Gastrocnemius medialis (tissue), 4 donors: ENCODE data around the gene CD2AP. TPM values are rescaled to one million over a fixed set of nuclear protein-coding genes. Genes with fewer than 3 reads are reported as not detected.
"Not testable (repeated sequence)": the region's sequence is repeated elsewhere in the genome, so short reads cannot be mapped to it uniquely, and the experiment has no call there.

Experiments
- ATAC-seq, 2 donors: fragments of 150-250 bp; one replicate each; pipeline ENCODE4 v1.9.1; 2016
- DNase-seq, 2 donors: peaks; one replicate each; pipeline ENCODE4 v3.0.0-alpha.2; 2019
- H3K27ac ChIP-seq, 4 donors: fragments of 200-600 bp; sonication (generic); 1 replicate in 1 of 4; 2 replicates in 3 of 4; pipeline ENCODE4 v1.5.1; 2016 to 2018; ENCODE audit warnings: mild to moderate bottlenecking in 2 of 4, moderate library complexity in 1 of 4
- H3K27me3 ChIP-seq, 3 donors: fragments of 200-600 bp; sonication (generic) in 2 of 3; 1 replicate in 1 of 3; 2 replicates in 2 of 3; pipeline versions ENCODE4 v1.5.1 to v1.6.0; 2016 to 2019; ENCODE audit warnings: mild to moderate bottlenecking in 1 of 3, moderate library complexity in 1 of 3
- H3K36me3 ChIP-seq, 2 donors: fragments of 200-600 bp; sonication (generic) in 1 of 2; one replicate each; pipeline ENCODE4 v1.5.1; 2017 to 2018
- H3K4me1 ChIP-seq, 2 donors: fragments of 200-600 bp; sonication (generic) in 1 of 2; one replicate each; pipeline ENCODE4 v1.5.1; 2016 to 2017; ENCODE audit warnings: mild to moderate bottlenecking in 2 of 2
- H3K4me3 ChIP-seq, 4 donors: fragments of 200-600 bp; sonication (generic) in 3 of 4; 1 replicate in 1 of 4; 2 replicates in 3 of 4; pipeline ENCODE4 v1.5.1; 2016 to 2019; ENCODE audit warnings: mild to moderate bottlenecking in 2 of 4
- H3K9me3 ChIP-seq, 3 donors: fragments of 200-600 bp; sonication (generic) in 2 of 3; 1 replicate in 1 of 3; 2 replicates in 2 of 3; pipeline ENCODE4 v1.5.1; 2016 to 2019
- CTCF ChIP-seq, 5 experiments: fragments of 450-650 bp in 3 of 5; fragments of 200-600 bp in 2 of 5; sonication (generic) in 2 of 5; IDR thresholded peaks in 4 of 5; conservative IDR thresholded peaks in 1 of 5; 1 replicate in 4 of 5; 2 replicates in 1 of 5; pipeline ENCODE4 v1.5.1; 2016 to 2019; ENCODE audit warnings: antibody characterized with exemption in 5 of 5, mild to moderate bottlenecking in 3 of 5, moderate library complexity in 3 of 5
- POLR2A ChIP-seq, 2 donors: fragments of 450-650 bp; IDR thresholded peaks; one replicate each; pipeline ENCODE4 v1.6.1; 2017; ENCODE audit warnings: antibody characterized with exemption in 2 of 2, mild to moderate bottlenecking in 2 of 2, moderate library complexity in 2 of 2
- in situ Hi-C, 4 donors: fragments of 200-750 bp; cut with MboI; loops; one replicate each; pipeline versions ENCODE4 v1.15.0 to v1.8.0; 2017; ENCODE audit warnings: low sequenced_read_pairs in 4 of 4
- intact Hi-C: fragments of 100-400 bp; cut with DNase I; formaldehyde crosslinking; loops from one replicate; pipeline ENCODE4 v1.15.1; 2023; ENCODE audit warnings: low total_unique reads
- total RNA-seq, 4 donors: library from RNA; depleted of rRNA; stranded (reverse); fragments of >200 nt; gene quantifications; one replicate each; pipeline versions ENCODE4 v1.1.0 to v1.2.3, GENCODE V29; 2016

Gene CD2AP
- total RNA-seq, 4 donors from 2014 or later: 6.9 to 14.1 (median 8.6) TPM

- TF ChIP-seq CTCF (IDR thresholded peaks at IDR 0.05 in 4 of 5, conservative IDR thresholded peaks at IDR 0.05 in 1 of 5) (no peak), POLR2A (IDR thresholded peaks at IDR 0.05) (no peak)
- intact Hi-C loops (no loop called here), in situ Hi-C loops (no loop called here)
- no peaks in the 10 kb centered on the region for H3K36me3 ChIP-seq
- H3K27me3 ChIP-seq: no peaks in the 10 kb centered on the region
- no peaks in the 10 kb centered on the region for H3K9me3 ChIP-seq
- no peak for DNase-seq
- H3K4me1 ChIP-seq: no peaks in the 10 kb centered on the region
- no peak overlapping the region for H3K4me3 ChIP-seq
- ATAC-seq: peak; percentile 55 to 81
- H3K27ac ChIP-seq: peak overlapping the region in 3 of 4 donors; percentile 39 to 63 (median 59)
Observed at GRCh38 chr6:47440719-47441118, 36.9 kb upstream of the CD2AP start.

GRCh38 chr6:47444964-47445363, 32.6 kb upstream of the CD2AP start:
- H3K9me3 ChIP-seq, H3K4me3 ChIP-seq, ATAC-seq, in situ Hi-C loops, DNase-seq, H3K4me1 ChIP-seq, H3K27me3 ChIP-seq, H3K27ac ChIP-seq, intact Hi-C loops, H3K36me3 ChIP-seq: not testable (repeated sequence)

GRCh38 chr6:47446669-47447330, 30.8 kb upstream of the CD2AP start:
- intact Hi-C loops (no loop called here), in situ Hi-C loops (no loop called here)
- TF ChIP-seq POLR2A (IDR thresholded peaks at IDR 0.05) (no peak), CTCF (IDR thresholded peaks at IDR 0.05 in 4 of 5, conservative IDR thresholded peaks at IDR 0.05 in 1 of 5) (no peak)
- Histone ChIP-seq H3K27ac (no peak overlapping the region), H3K27me3 (no peaks in the 10 kb centered on the region), H3K9me3 (no peaks in the 10 kb centered on the region), H3K4me1 (no peaks in the 10 kb centered on the region), H3K36me3 (no peaks in the 10 kb centered on the region), H3K4me3 (no peak overlapping the region)
- ATAC-seq: no peak
- no peak for DNase-seq

GRCh38 chr6:47447722-47448121, 29.9 kb upstream of the CD2AP start:
- H3K4me1 ChIP-seq: no peaks in the 10 kb centered on the region
- in situ Hi-C loops: no loop called here
- DNase-seq: no peak
- no peak for ATAC-seq
- H3K27me3 ChIP-seq: no peaks in the 10 kb centered on the region
- no peak overlapping the region for H3K27ac ChIP-seq
- no peak overlapping the region for H3K4me3 ChIP-seq
- intact Hi-C loops: no loop called here
- no peaks in the 10 kb centered on the region for H3K36me3 ChIP-seq
- TF ChIP-seq POLR2A (IDR thresholded peaks at IDR 0.05) (no peak), CTCF (IDR thresholded peaks at IDR 0.05 in 4 of 5, conservative IDR thresholded peaks at IDR 0.05 in 1 of 5) (no peak)
- H3K9me3 ChIP-seq: no peaks in the 10 kb centered on the region

- no peak overlapping the region for H3K4me3 ChIP-seq
- H3K36me3 ChIP-seq: no peaks in the 10 kb centered on the region
- H3K27ac ChIP-seq: no peak overlapping the region
- intact Hi-C loops: no loop called here
- H3K27me3 ChIP-seq: no peaks in the 10 kb centered on the region
- no peaks in the 10 kb centered on the region for H3K4me1 ChIP-seq
- ATAC-seq: no peak
- no peak for DNase-seq
- TF ChIP-seq POLR2A (IDR thresholded peaks at IDR 0.05) (no peak), CTCF (IDR thresholded peaks at IDR 0.05 in 4 of 5, conservative IDR thresholded peaks at IDR 0.05 in 1 of 5) (no peak)
- in situ Hi-C loops: no loop called here
- H3K9me3 ChIP-seq: no peaks in the 10 kb centered on the region
Observed at GRCh38 chr6:47451162-47451561, 26.4 kb upstream of the CD2AP start.
